Stimulated activated CD4-positive, alpha-beta T cell treated with anti-CD3 and anti-CD28 coated beads, Interleukin-4, amount 100 ng/mL, for 4 hours (primary cell): ENCODE results near the gene ERC1.
"Not testable (repeated sequence)": the region's sequence is repeated elsewhere in the genome, so short reads cannot be mapped to it uniquely, and the experiment has no call there.

Experiments
- DNase-seq, 2 experiments: peaks; one replicate each; pipeline ENCODE4 v3.0.0-alpha.2; 2020

ERC1 gene

GRCh38 chr12:1199700-1200099, 208.7 kb downstream of the ERC1 start:
- DNase-seq = no peak

- no peak for DNase-seq
Observed at GRCh38 chr12:1201030-1201429, 210.0 kb downstream of the ERC1 start.

- DNase-seq = no peak
Observed at GRCh38 chr12:1201886-1202285, 210.9 kb downstream of the ERC1 start.

GRCh38 chr12:1203735-1204019, 212.7 kb downstream of the ERC1 start:
- DNase-seq = no peak

- DNase-seq = no peak
Observed at GRCh38 chr12:1204581-1205121, 213.6 kb downstream of the ERC1 start.

GRCh38 chr12:1205512-1206060, 214.6 kb downstream of the ERC1 start:
- no peak for DNase-seq

- no peak for DNase-seq
Observed at GRCh38 chr12:1206118-1206734, 215.2 kb downstream of the ERC1 start.

GRCh38 chr12:1207276-1207675, 216.3 kb downstream of the ERC1 start:
- DNase-seq = no peak

GRCh38 chr12:1208719-1209118, 217.7 kb downstream of the ERC1 start:
- not testable (repeated sequence) for DNase-seq

GRCh38 chr12:1212526-1212925, 221.5 kb downstream of the ERC1 start:
- DNase-seq = no peak

GRCh38 chr12:1213205-1213604, 222.2 kb downstream of the ERC1 start:
- DNase-seq = no peak

- no peak for DNase-seq
Observed at GRCh38 chr12:1213618-1214205, 222.7 kb downstream of the ERC1 start.

GRCh38 chr12:1216560-1216959, 225.5 kb downstream of the ERC1 start:
- no peak for DNase-seq

GRCh38 chr12:1217191-1217949, 226.3 kb downstream of the ERC1 start:
- no peak for DNase-seq

GRCh38 chr12:1218369-1218768, 227.3 kb downstream of the ERC1 start:
- DNase-seq = no peak

- no peak for DNase-seq
Observed at GRCh38 chr12:1220127-1221092, 229.4 kb downstream of the ERC1 start.

GRCh38 chr12:1222858-1223639, 232.0 kb downstream of the ERC1 start:
- no peak for DNase-seq

GRCh38 chr12:1226951-1227350, 235.9 kb downstream of the ERC1 start:
- DNase-seq = no peak

GRCh38 chr12:1234073-1234472, 243.1 kb downstream of the ERC1 start:
- DNase-seq = no peak

GRCh38 chr12:1246637-1247036, 255.6 kb downstream of the ERC1 start:
- no peak for DNase-seq

- DNase-seq = no peak
Observed at GRCh38 chr12:1250641-1251040, 259.6 kb downstream of the ERC1 start.

GRCh38 chr12:1252758-1253157, 261.7 kb downstream of the ERC1 start:
- no peak for DNase-seq
